Uterus (tissue), 2 donors: Measurements from ENCODE around the gene CDK5RAP3.

ENCODE experiments used
- CTCF ChIP-seq, 4 experiments: fragments of 200-600 bp in 2 of 4; fragments of 450-650 bp in 2 of 4; sonication (generic) in 2 of 4; IDR thresholded peaks; one replicate each; pipeline ENCODE4 v1.5.1; 2016 to 2019; ENCODE audit warnings: antibody characterized with exemption in 4 of 4, mild to moderate bottlenecking in 2 of 4, moderate library complexity in 1 of 4
- POLR2A ChIP-seq, 2 donors: fragments of 450-650 bp; IDR thresholded peaks; one replicate each; pipeline ENCODE4 v1.6.1; 2016; ENCODE audit warnings: antibody characterized with exemption in 2 of 2, mild to moderate bottlenecking in 1 of 2, moderate library complexity in 1 of 2

GRCh38 chr17:47975189-47975822 lies 4.4 kb downstream of the CDK5RAP3 start:
- TF ChIP-seq POLR2A (IDR thresholded peaks at IDR 0.05) (no peak), CTCF (IDR thresholded peaks at IDR 0.05) (no peak)
